GM12891 (cell line): ENCODE measurements around the gene ADRB1.

Experiments used
- POLR2A ChIP-seq: IDR thresholded peaks from 2 replicates; pipeline ENCODE4 v1.6.1; 2011; ENCODE audit warnings: low read depth, low read length, control low read depth
- POLR2AphosphoS5 ChIP-seq: IDR thresholded peaks from 2 replicates; pipeline ENCODE4 v1.6.1; 2011; ENCODE audit warnings: low read depth, low read length, control low read depth
- POU2F2 ChIP-seq: IDR thresholded peaks from 2 replicates; pipeline ENCODE4 v1.6.1; 2011; ENCODE audit warnings: low read depth, mild to moderate bottlenecking, control low read depth, low read length, moderate library complexity
- TAF1 ChIP-seq: IDR thresholded peaks from 2 replicates; pipeline ENCODE4 v1.6.1; 2011; ENCODE audit warnings: low read depth, low read length, control low read depth

DNA sequence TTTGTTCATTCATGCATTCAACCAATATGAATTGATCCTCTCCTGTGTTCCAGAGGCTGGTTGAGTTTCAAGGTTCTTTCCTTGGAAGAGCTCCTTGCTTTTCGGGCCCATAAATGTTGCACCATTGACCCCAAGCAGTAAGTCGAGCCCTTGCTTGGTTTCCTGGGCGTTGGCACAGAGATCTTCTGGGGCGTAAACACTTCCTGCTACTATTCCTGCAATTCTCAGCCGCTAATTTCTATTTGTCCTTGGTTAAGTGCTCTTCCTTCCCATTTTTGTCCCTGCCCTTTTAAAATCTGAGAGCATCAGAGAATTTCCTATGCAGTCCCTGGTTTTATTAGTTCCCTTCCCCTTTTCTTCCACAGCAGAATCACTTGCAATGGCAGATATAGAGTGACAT, 44.1 kb upstream of the ADRB1 start:
- TF ChIP-seq TAF1 = no peak
- no peak for TF ChIP-seq POLR2A
- no peak for TF ChIP-seq POLR2AphosphoS5
- no peak for TF ChIP-seq POU2F2
